ENCODE results near the gene BCAS4. TPM values are rescaled to one million over a fixed set of nuclear protein-coding genes. Genes with fewer than 3 reads are reported as not detected.

The BCAS4 gene, protein sequence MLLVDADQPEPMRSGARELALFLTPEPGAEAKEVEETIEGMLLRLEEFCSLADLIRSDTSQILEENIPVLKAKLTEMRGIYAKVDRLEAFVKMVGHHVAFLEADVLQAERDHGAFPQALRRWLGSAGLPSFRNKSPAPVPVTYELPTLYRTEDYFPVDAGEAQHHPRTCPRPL
- total RNA-seq = 5.5 and 7.2 TPM in 2 replicates

GRCh38 chr20:50794846-50795634, at the start of gene BCAS4:
Gene BCAS4, plus strand, starts transcription at chr20:50795061. Its CDS starts 23 bp downstream, at chr20:50795084.

Small RNAs within 50 kb of the gene (small RNA-seq; reads per million reads assigned to genes)
- not detected for gene TMSB4XP6

Other genes starting within 250 kb of the BCAS4 start
- gene RIPOR3, start 103.5 kb upstream of the BCAS4 start, total RNA-seq = 0.76 and 0.78 TPM in 2 replicates
- gene PARD6B, start 63.5 kb upstream of the BCAS4 start, total RNA-seq = 0.52 and 0.97 TPM in 2 replicates
- 27.8 and 31.2 TPM in 2 replicates for gene ADNP, start 136.4 kb downstream of the BCAS4 start, total RNA-seq
- gene DPM1, start 163.5 kb downstream of the BCAS4 start, total RNA-seq = 80.3 and 86.4 TPM in 2 replicates
- 7.7 and 8.0 TPM in 2 replicates for gene MOCS3, start 163.8 kb downstream of the BCAS4 start, total RNA-seq
- gene KCNG1, start 228.0 kb downstream of the BCAS4 start, total RNA-seq = 1.1 and 3.4 TPM in 2 replicates

Data from articular chondrocyte of knee joint (primary cell).